ENCODE measurements around the gene CDK1.
A peak's percentile ranks its signal among the peaks of the same experiment; 100 is the strongest.

The CDK1 gene

GRCh38 chr10:60778214-60778970 is at the start of gene CDK1:
Gene CDK1, plus strand, starts transcription at chr10:60778478. Its CDS starts 1,688 bp downstream, at chr10:60780166.
- DNase-seq (ENCODE audit: insufficient read length, low spot score) (peak; percentile 82), FAIRE-seq (peak; percentile 98)

- DNase-seq (ENCODE audit: insufficient read length, low spot score): no peak
- no peak for FAIRE-seq
Measured at GRCh38 chr10:60729106-60729505, 49.2 kb upstream of the CDK1 start.

- DNase-seq (ENCODE audit: insufficient read length, low spot score) (peak; percentile 41), FAIRE-seq (peak; percentile 92)
Measured at GRCh38 chr10:60731134-60731885, 47.0 kb upstream of the CDK1 start.

GRCh38 chr10:60732198-60732806 is 46.0 kb upstream of the CDK1 start:
- DNase-seq (ENCODE audit: insufficient read length, low spot score) (no peak), FAIRE-seq (peak; percentile 73)

- FAIRE-seq (no peak), DNase-seq (ENCODE audit: insufficient read length, low spot score) (no peak)
Measured at GRCh38 chr10:60732807-60733516, 45.3 kb upstream of the CDK1 start.

GRCh38 chr10:60733517-60733822 is 44.8 kb upstream of the CDK1 start:
- DNase-seq (ENCODE audit: insufficient read length, low spot score): no peak
- no peak for FAIRE-seq

- no peak for FAIRE-seq
- DNase-seq (ENCODE audit: insufficient read length, low spot score): no peak
Measured at GRCh38 chr10:60733826-60734225, 44.5 kb upstream of the CDK1 start.

- DNase-seq (ENCODE audit: insufficient read length, low spot score) (no peak), FAIRE-seq (no peak)
Measured at GRCh38 chr10:60734226-60734625, 44.1 kb upstream of the CDK1 start.

- FAIRE-seq: no peak
- no peak for DNase-seq (ENCODE audit: insufficient read length, low spot score)
Measured at GRCh38 chr10:60735244-60735643, 43.0 kb upstream of the CDK1 start.

- FAIRE-seq: no peak
Measured at GRCh38 chr10:60737242-60737641, 41.0 kb upstream of the CDK1 start.

GRCh38 chr10:60739558-60739957 is 38.7 kb upstream of the CDK1 start:
- DNase-seq (ENCODE audit: insufficient read length, low spot score): no peak
- FAIRE-seq: no peak

More at GRCh38 chr10:60737242-60737641, 41.0 kb upstream of the CDK1 start:
- no peak for DNase-seq (ENCODE audit: insufficient read length, low spot score)

GRCh38 chr10:60742512-60742911 is 35.8 kb upstream of the CDK1 start:
- DNase-seq (ENCODE audit: insufficient read length, low spot score) (no peak), FAIRE-seq (no peak)

GRCh38 chr10:60747817-60748469 is 30.3 kb upstream of the CDK1 start:
- no peak for DNase-seq (ENCODE audit: insufficient read length, low spot score)
- FAIRE-seq: no peak

GRCh38 chr10:60753152-60753551 is 25.1 kb upstream of the CDK1 start:
- DNase-seq (ENCODE audit: insufficient read length, low spot score): no peak
- no peak for FAIRE-seq

- DNase-seq (ENCODE audit: insufficient read length, low spot score): no peak
- no peak for FAIRE-seq
Measured at GRCh38 chr10:60753817-60754216, 24.5 kb upstream of the CDK1 start.

- no peak for DNase-seq (ENCODE audit: insufficient read length, low spot score)
- FAIRE-seq: no peak
Measured at GRCh38 chr10:60757420-60757895, 20.8 kb upstream of the CDK1 start.

GRCh38 chr10:60759181-60759580 is 19.1 kb upstream of the CDK1 start:
- no peak for DNase-seq (ENCODE audit: insufficient read length, low spot score)
- no peak for FAIRE-seq

GRCh38 chr10:60760711-60761210 is 17.5 kb upstream of the CDK1 start:
- FAIRE-seq: no peak
- DNase-seq (ENCODE audit: insufficient read length, low spot score): no peak

- FAIRE-seq (no peak), DNase-seq (ENCODE audit: insufficient read length, low spot score) (no peak)
Measured at GRCh38 chr10:60762554-60762953, 15.7 kb upstream of the CDK1 start.

GRCh38 chr10:60767424-60767823 is 10.9 kb upstream of the CDK1 start:
- FAIRE-seq: no peak
- no peak for DNase-seq (ENCODE audit: insufficient read length, low spot score)

Data from GM19239 (cell line).